Natural killer cell treated with Interleukin-12 subunit alpha and Interleukin-12 subunit beta and Interleukin-15 and Interleukin-18, amount 100 ng/mL, for 72 hours (primary cell): Measurements from ENCODE around the gene ZFHX2. TPM values are rescaled to one million over a fixed set of nuclear protein-coding genes. Genes with fewer than 3 reads are reported as not detected.
A peak's percentile ranks its signal among the peaks of the same experiment; 100 is the strongest.

ENCODE experiments used
- ATAC-seq, 2 donors: fragments of 150-1000 bp; cut with Tn5 transposase in 1 of 2; sonication (Bioruptor Pico), chemical (Tn5 transposase) in 1 of 2; 2 replicates each; pipeline ENCODE4 v1.10.0; 2021
- DNase-seq: peaks from one replicate; pipeline ENCODE4 v3.0.0; 2022; ENCODE audit warnings: low spot score
- H3K27ac Mint-ChIP-seq, 2 donors: 1 replicate in 1 of 2; 2 replicates in 1 of 2; pipeline ENCODE4 v1.8.0; 2022; ENCODE audit warnings: mixed read lengths in 2 of 2, mild to moderate bottlenecking in 1 of 2, moderate library complexity in 1 of 2
- H3K27me3 Mint-ChIP-seq, 2 donors: 1 replicate in 1 of 2; 2 replicates in 1 of 2; pipeline ENCODE4 v1.8.0; 2022; ENCODE audit warnings: mixed read lengths in 2 of 2
- H3K36me3 Mint-ChIP-seq: one replicate; pipeline ENCODE4 v1.8.0; 2022; ENCODE audit warnings: mixed read lengths
- H3K4me1 Mint-ChIP-seq, 2 donors: 1 replicate in 1 of 2; 2 replicates in 1 of 2; pipeline ENCODE4 v1.8.0; 2022; ENCODE audit warnings: low read depth in 2 of 2, mixed read lengths in 2 of 2, mild to moderate bottlenecking in 1 of 2
- H3K4me3 Mint-ChIP-seq: one replicate; pipeline ENCODE4 v1.8.0; 2022; ENCODE audit warnings: mixed read lengths
- H3K9me3 Mint-ChIP-seq: 2 replicates; pipeline ENCODE4 v1.8.0; 2022; ENCODE audit warnings: mixed read lengths
- total RNA-seq, 2 donors: library from RNA; stranded (reverse); gene quantifications; one replicate each; pipeline ENCODE4 v1.2.3, GENCODE V29; 2022

ZFHX2 gene
- total RNA-seq, 2 donors from 2014 or later, result 2.8 to 4.9 TPM

DNA sequence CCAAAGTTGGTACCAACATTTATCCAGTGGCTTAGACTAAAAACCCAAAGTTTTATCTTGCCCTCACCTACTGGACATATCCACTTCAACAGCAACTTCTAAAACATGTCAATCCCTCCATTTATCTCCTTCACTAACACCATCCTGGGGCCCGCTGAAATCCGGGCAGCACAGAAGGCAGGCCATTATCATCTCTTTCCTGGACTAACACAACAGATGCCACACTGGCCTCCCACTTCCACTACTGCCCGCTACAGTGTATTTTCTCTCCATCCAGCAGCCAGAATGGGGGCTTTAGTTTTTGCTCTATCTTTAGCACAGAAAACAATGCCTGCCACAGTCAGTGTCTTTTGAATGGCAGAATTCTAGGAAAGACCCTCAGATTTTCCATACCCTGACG lies 15.6 kb downstream of the ZFHX2 start:
- Mint-ChIP-seq H3K27ac (no peak overlapping the region), H3K4me3 (no peak overlapping the region)
- no peak for DNase-seq

GRCh38 chr14:23533652-23534435 lies 17.7 kb downstream of the ZFHX2 start:
- H3K9me3 Mint-ChIP-seq, result no peaks in the 10 kb centered on the region
- no peaks in the 10 kb centered on the region for H3K36me3 Mint-ChIP-seq
- no peaks in the 10 kb centered on the region for H3K4me1 Mint-ChIP-seq
- no peak overlapping the region for H3K4me3 Mint-ChIP-seq
- no peak for DNase-seq
- ATAC-seq, result no peak
- H3K27me3 Mint-ChIP-seq, result no peaks in the 10 kb centered on the region
- no peak overlapping the region for H3K27ac Mint-ChIP-seq

More for the DNA sequence above, 15.6 kb downstream of the ZFHX2 start:
- no peak for ATAC-seq
- H3K36me3 Mint-ChIP-seq, result no peaks in the 10 kb centered on the region
- no peaks in the 10 kb centered on the region for H3K9me3 Mint-ChIP-seq
- H3K27me3 Mint-ChIP-seq, result no peaks in the 10 kb centered on the region
- H3K4me1 Mint-ChIP-seq, result peaks cover 0 to 2% of the 10 kb centered on the region in 2 donors

DNA sequence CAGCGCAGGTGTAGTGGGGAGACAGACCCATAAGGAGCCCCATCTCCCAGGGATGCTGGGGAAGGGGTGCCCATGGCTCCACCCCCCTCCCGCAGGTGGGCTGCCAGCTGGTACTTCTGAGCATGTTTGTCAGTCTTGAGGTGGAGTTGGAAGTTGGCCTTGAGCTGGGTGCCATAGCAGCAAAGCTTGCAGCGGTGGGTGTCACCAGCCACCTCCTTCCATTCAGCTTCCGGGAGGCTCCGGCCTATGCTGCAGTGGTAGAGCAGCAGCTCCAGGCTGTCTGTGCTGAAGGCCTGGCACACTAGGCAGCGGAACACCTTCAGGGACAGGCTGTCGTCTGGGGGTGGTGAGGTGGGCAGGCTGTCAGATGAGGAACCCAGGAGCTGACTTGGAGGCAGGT lies 18.9 kb downstream of the ZFHX2 start:
- no peak for ATAC-seq
- H3K27ac Mint-ChIP-seq, result no peak overlapping the region
- no peaks in the 10 kb centered on the region for H3K9me3 Mint-ChIP-seq
- no peaks in the 10 kb centered on the region for H3K4me1 Mint-ChIP-seq
- H3K36me3 Mint-ChIP-seq, result no peaks in the 10 kb centered on the region
- H3K4me3 Mint-ChIP-seq, result no peak overlapping the region
- no peak for DNase-seq
- no peaks in the 10 kb centered on the region for H3K27me3 Mint-ChIP-seq

GRCh38 chr14:23531391-23531790 lies 20.2 kb downstream of the ZFHX2 start:
- Mint-ChIP-seq H3K9me3 (no peaks in the 10 kb centered on the region), H3K36me3 (no peaks in the 10 kb centered on the region), H3K27me3 (no peaks in the 10 kb centered on the region), H3K27ac (peak overlapping the region in 1 of 2 donors; percentile 8), H3K4me1 (no peaks in the 10 kb centered on the region), H3K4me3 (no peak overlapping the region)
- no peak for ATAC-seq
- no peak for DNase-seq

- peak overlapping the region in 1 of 2 donors; percentile 8 for H3K27ac Mint-ChIP-seq
- no peaks in the 10 kb centered on the region for H3K4me1 Mint-ChIP-seq
- no peaks in the 10 kb centered on the region for H3K27me3 Mint-ChIP-seq
- H3K9me3 Mint-ChIP-seq, result no peaks in the 10 kb centered on the region
- no peak for DNase-seq
- H3K4me3 Mint-ChIP-seq, result no peak overlapping the region
- ATAC-seq, result no peak
- H3K36me3 Mint-ChIP-seq, result no peaks in the 10 kb centered on the region
These were observed 21.1 kb downstream of the ZFHX2 start for GRCh38 chr14:23530375-23531055.

- no peak for DNase-seq
- Mint-ChIP-seq H3K4me1 (no peaks in the 10 kb centered on the region), H3K36me3 (no peaks in the 10 kb centered on the region), H3K27ac (no peak overlapping the region), H3K4me3 (no peak overlapping the region), H3K9me3 (no peaks in the 10 kb centered on the region), H3K27me3 (no peaks in the 10 kb centered on the region)
- no peak for ATAC-seq
These were observed 22.5 kb downstream of the ZFHX2 start for GRCh38 chr14:23529016-23529415.

DNA sequence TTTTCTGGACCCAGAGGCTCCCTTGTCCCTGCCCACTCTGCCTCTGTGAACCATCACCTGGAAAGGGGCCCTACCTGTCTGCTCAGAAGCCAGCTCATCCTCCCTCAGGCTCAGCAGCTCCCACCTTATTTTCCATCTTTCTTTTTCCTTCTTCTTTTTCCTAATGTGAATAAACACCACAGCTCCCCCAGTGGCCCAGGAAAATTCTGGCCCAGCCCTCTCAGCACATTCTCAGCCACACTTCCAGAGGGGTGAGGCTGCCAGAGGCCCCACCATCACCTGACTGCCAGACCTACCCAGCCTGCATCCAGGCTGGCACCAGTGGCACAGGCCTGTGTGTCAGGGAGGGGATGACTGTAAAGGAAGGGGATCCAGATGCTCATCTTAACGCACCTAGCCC lies 23.0 kb downstream of the ZFHX2 start:
- H3K4me1 Mint-ChIP-seq, result no peaks in the 10 kb centered on the region

GRCh38 chr14:23525611-23526010 lies 26.0 kb downstream of the ZFHX2 start:
- no peaks in the 10 kb centered on the region for H3K9me3 Mint-ChIP-seq
- no peak overlapping the region for H3K27ac Mint-ChIP-seq
- H3K4me1 Mint-ChIP-seq, result peaks cover 0 to 3% of the 10 kb centered on the region in 2 donors
- no peaks in the 10 kb centered on the region for H3K36me3 Mint-ChIP-seq
- DNase-seq, result no peak
- no peak overlapping the region for H3K4me3 Mint-ChIP-seq
- no peaks in the 10 kb centered on the region for H3K27me3 Mint-ChIP-seq
- no peak for ATAC-seq

More for the DNA sequence above, 23.0 kb downstream of the ZFHX2 start:
- H3K4me3 Mint-ChIP-seq, result no peak overlapping the region
- H3K27me3 Mint-ChIP-seq, result no peaks in the 10 kb centered on the region
- H3K9me3 Mint-ChIP-seq, result no peaks in the 10 kb centered on the region
- DNase-seq, result no peak
- H3K27ac Mint-ChIP-seq, result no peak overlapping the region
- H3K36me3 Mint-ChIP-seq, result no peaks in the 10 kb centered on the region
- ATAC-seq, result no peak

- ATAC-seq (no peak), DNase-seq (no peak)
- Mint-ChIP-seq H3K27me3 (no peaks in the 10 kb centered on the region), H3K9me3 (no peaks in the 10 kb centered on the region), H3K36me3 (no peaks in the 10 kb centered on the region), H3K27ac (no peak overlapping the region), H3K4me3 (no peak overlapping the region), H3K4me1 (peaks cover 0 to 3% of the 10 kb centered on the region in 2 donors)
These were observed 26.6 kb downstream of the ZFHX2 start for GRCh38 chr14:23524954-23525353.

DNA sequence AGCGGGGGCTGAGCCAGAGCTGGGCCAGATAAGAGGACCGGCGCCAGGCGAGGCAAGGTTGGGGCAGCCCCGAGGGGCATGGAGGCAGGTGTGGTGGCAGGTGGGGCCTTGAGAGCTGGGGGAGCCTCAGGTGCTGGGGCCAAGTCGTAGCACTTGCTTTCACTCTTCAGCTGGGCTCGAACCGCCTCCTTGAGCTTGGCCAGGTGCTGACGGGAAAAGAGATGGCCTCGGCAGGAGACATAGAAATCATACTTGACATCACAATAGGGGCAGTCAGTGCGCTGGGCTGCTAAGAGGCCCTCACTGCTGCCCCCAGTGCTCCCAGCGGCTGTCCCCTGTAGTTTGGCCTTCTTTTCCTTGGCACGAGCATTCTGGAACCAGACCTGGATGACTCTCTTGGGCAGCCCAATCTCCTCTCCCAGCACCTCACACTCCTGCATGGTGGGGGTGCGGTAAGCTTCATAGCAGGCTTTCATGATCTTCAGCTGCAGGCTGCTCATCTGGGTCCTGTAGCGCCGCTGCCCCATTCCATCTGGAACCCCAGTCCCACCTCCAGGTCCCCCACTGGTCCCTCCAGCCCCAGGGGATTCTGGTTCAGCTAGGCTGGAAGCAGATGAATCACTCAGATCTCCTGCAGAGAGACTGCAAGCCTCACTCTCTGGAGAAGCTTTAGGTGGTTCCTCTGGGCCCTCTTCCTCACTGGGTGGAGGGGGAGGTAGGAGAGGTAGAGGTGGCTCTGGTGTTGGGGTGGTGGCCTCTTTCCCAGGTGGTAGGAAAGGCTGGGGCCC lies 28.1 kb downstream of the ZFHX2 start:
- no peak for ATAC-seq
- Mint-ChIP-seq H3K4me1 (peaks cover 0 to 3% of the 10 kb centered on the region in 2 donors), H3K4me3 (no peak overlapping the region), H3K36me3 (no peaks in the 10 kb centered on the region), H3K27me3 (no peaks in the 10 kb centered on the region), H3K9me3 (no peaks in the 10 kb centered on the region), H3K27ac (no peak overlapping the region)
- no peak for DNase-seq

DNA sequence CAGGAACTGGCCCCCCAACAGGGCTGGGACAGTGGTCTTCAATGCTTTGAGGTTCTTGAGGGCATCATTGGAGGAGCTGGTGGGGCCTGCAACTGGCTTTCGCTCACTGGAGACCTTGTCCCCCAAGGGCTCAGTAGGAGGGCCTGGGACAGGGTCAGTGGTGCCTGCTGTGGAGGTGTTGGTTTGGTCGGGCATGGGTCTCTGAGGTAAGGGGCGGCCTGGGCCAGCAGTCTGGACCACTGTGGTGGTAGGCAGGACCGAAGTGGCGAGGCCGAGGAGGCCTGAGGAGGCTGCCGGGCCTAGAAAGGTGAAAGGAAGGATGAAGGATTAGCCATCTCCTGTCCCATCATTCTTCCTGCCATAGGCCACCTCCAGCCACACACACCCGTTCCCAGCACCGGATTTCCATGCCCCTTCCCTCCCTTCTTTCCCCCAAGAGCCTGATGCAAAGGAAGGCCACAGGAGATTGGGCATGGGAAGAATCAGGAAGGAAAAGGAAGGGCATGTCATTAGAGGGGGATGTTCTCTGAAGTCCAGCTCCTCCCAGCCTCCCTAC lies 28.8 kb downstream of the ZFHX2 start:
- Mint-ChIP-seq H3K27ac (no peak overlapping the region), H3K4me3 (no peak overlapping the region), H3K27me3 (no peaks in the 10 kb centered on the region), H3K36me3 (no peaks in the 10 kb centered on the region), H3K9me3 (no peaks in the 10 kb centered on the region), H3K4me1 (peaks cover 0 to 3% of the 10 kb centered on the region in 2 donors)
- DNase-seq (no peak), ATAC-seq (no peak)

DNA sequence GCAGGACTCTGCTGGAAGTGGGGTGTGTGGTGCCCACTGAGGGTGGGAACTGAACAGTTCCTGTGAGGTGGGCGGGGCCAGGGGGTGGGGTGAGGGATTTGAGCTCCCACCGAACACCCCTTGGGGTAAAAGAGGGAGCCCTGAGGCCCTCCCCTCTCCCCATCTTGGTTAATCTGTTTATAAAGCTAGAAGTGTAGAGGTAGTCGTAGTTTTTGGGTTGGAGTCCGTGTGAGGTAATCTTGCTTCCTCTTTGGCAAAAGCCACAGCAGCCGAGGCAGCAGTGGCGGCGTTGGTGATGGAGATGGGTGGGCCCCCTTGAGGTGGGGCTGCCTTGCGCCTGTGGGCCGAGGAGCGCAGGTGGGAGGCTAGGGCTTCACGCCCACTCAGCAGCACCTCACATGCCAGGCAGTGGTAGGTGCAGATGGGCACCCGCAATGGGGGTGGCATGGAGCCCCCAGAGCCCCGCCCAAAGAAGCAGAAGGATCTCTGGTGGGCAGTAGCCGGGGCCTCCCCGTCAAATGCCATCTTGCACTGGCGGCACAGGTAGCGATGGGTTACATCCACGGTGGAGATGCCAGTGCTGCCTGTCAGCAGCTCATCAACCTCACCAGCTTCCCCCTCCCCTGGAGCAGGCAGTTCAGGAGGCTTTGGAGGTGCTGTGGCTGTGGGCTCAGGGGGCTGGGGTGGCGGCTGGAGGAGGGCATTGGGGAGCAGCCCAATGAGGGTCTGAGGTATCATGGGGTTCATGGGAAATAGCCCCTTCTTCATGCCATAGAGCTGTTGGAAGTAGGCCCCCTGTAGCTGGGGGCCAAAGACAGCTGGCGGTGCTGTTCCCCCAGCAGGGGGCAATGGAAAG lies 29.6 kb downstream of the ZFHX2 start:
- no peaks in the 10 kb centered on the region for H3K36me3 Mint-ChIP-seq
- H3K4me3 Mint-ChIP-seq, result no peak overlapping the region
- H3K27me3 Mint-ChIP-seq, result no peaks in the 10 kb centered on the region
- H3K4me1 Mint-ChIP-seq, result peaks cover 0 to 3% of the 10 kb centered on the region in 2 donors
- H3K27ac Mint-ChIP-seq, result no peak overlapping the region
- no peak for DNase-seq
- no peak for ATAC-seq
- no peaks in the 10 kb centered on the region for H3K9me3 Mint-ChIP-seq

- no peaks in the 10 kb centered on the region for H3K36me3 Mint-ChIP-seq
- H3K27ac Mint-ChIP-seq, result no peak overlapping the region
- H3K9me3 Mint-ChIP-seq, result no peaks in the 10 kb centered on the region
- peaks cover 0 to 3% of the 10 kb centered on the region in 2 donors for H3K4me1 Mint-ChIP-seq
- DNase-seq (no peak), ATAC-seq (no peak)
- no peaks in the 10 kb centered on the region for H3K27me3 Mint-ChIP-seq
- H3K4me3 Mint-ChIP-seq, result no peak overlapping the region
These were observed 30.5 kb downstream of the ZFHX2 start for GRCh38 chr14:23520899-23521533.
